ENCODE data around the gene ADGRL3. TPM values are rescaled to one million over a fixed set of nuclear protein-coding genes. Genes with fewer than 3 reads are reported as not detected.

Gene ADGRL3
- total and polyA plus RNA-seq, 3 donors from 2014 or later: 11.6 to 21.6 (median 12.8) TPM

DNA sequence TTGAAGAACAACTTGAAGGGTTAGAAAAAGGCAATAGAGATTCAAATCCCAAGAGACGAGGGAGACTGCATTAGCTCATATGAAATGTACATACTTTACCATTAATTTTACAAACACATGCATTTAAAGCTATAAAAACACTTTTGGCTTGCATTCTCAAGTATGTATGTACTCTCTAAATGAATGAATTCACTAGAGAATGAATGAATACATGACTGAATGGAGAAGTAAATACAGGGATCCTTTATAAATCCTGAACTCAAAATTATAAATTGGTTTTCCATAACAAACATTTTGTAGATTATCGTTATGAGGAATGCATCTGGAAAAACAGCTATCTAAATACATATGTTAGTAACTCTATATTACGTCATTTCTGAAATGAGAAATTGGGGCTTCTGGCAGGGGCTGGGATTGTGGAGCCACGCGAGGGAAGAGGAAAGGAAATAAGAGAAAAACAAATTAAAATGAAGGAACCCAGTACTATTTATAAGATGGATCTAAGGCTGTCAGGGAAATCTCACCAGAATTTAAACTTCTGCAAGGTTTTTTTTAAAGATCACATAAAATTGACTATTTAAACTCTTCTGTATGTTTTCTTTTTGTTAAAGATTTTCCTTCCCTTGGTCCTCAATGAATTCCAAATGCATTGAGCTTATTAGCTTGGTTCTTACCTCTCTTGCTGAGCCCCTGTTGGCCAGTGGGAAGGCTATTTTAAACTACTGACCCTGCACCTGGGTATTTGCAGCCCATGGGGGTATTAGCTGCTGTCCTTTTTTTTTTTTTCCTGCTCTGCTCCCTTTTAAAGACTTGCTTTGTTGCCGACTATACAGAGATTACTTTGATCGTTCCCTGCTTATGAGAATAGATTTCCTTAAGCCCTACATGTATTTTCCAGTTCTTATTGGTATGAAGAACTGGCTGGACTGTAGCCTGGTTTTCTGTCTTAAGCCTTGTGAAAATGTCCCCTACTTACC, 207.8 kb downstream of the ADGRL3 start:
- no peak for TF ChIP-seq POLR2A (IDR thresholded peaks at IDR 0.05)
- TF ChIP-seq, protein P1, sequence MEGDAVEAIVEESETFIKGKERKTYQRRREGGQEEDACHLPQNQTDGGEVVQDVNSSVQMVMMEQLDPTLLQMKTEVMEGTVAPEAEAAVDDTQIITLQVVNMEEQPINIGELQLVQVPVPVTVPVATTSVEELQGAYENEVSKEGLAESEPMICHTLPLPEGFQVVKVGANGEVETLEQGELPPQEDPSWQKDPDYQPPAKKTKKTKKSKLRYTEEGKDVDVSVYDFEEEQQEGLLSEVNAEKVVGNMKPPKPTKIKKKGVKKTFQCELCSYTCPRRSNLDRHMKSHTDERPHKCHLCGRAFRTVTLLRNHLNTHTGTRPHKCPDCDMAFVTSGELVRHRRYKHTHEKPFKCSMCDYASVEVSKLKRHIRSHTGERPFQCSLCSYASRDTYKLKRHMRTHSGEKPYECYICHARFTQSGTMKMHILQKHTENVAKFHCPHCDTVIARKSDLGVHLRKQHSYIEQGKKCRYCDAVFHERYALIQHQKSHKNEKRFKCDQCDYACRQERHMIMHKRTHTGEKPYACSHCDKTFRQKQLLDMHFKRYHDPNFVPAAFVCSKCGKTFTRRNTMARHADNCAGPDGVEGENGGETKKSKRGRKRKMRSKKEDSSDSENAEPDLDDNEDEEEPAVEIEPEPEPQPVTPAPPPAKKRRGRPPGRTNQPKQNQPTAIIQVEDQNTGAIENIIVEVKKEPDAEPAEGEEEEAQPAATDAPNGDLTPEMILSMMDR (IDR thresholded peaks at IDR 0.05): no peak
- no peaks in the 10 kb centered on the region for H3K4me1 ChIP-seq
- intact Hi-C loops (cut with DNase I; ENCODE audit: low total_unique reads): no loop called here
- H3K27ac ChIP-seq: no peak overlapping the region
- no peak for DNase-seq
- H3K4me3 ChIP-seq: no peak overlapping the region
- H3K9me3 ChIP-seq: no peaks in the 10 kb centered on the region
- H3K27me3 ChIP-seq: no peaks in the 10 kb centered on the region
- no peaks in the 10 kb centered on the region for H3K36me3 ChIP-seq (ENCODE audit: low read depth, missing control alignments)
- 65 to 67% methylated on average over 7 of the region's 7 CpGs for WGBS, 2 donors

DNA sequence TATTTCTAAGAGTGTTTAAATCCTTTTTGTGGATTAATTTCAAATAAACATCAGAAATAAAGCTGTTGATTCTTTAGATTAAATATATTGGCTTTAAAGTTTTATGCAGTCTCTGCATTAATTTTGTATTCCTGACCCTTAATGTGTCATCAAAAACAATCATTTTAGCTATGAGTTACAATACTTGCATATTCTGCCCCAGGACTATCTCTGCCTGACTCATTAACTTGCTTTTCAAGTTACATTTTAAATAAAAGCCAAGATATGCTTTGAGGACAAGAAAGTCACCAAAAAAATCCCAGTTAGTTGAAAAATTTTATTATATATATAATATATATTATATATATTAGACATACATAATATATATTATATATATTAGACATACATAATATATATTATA, 208.7 kb downstream of the ADGRL3 start:
- Histone ChIP-seq H3K9me3 (no peaks in the 10 kb centered on the region), H3K4me1 (no peaks in the 10 kb centered on the region), H3K27me3 (no peaks in the 10 kb centered on the region), H3K36me3 (ENCODE audit: low read depth, missing control alignments) (no peaks in the 10 kb centered on the region), H3K27ac (no peak overlapping the region), H3K4me3 (no peak overlapping the region)
- TF ChIP-seq, protein P1 (IDR thresholded peaks at IDR 0.05): no peak
- no peak for TF ChIP-seq POLR2A (IDR thresholded peaks at IDR 0.05)
- no peak for DNase-seq
- intact Hi-C loops (cut with DNase I; ENCODE audit: low total_unique reads): no loop called here

DNA sequence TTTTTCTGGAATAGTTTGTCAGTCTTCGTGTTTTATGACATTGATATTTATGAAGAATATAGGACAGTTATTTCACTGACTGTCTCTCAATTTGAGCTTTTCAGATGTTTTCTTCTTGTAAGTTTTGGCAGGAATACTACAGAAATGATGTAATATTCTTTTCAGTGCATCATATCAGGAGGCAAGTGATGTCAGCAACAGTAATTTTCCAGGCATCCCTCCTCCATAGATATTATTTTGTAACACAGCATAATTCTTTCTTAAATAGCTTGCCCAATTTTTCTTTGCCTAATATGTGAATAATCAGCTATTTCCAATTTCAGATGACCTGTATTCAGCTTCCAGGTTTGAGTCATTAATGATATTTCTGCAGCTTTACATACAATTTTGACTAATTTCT, 211.1 kb downstream of the ADGRL3 start:
- 92 to 98% methylated on average over 1 of the region's 1 CpG for WGBS, 2 donors
- Histone ChIP-seq H3K4me3 (no peak overlapping the region), H3K27ac (no peak overlapping the region), H3K36me3 (ENCODE audit: low read depth, missing control alignments) (no peaks in the 10 kb centered on the region), H3K4me1 (no peaks in the 10 kb centered on the region), H3K9me3 (no peaks in the 10 kb centered on the region), H3K27me3 (no peaks in the 10 kb centered on the region)
- intact Hi-C loops (cut with DNase I; ENCODE audit: low total_unique reads): no loop called here
- TF ChIP-seq, protein P1 (IDR thresholded peaks at IDR 0.05): no peak
- TF ChIP-seq POLR2A (IDR thresholded peaks at IDR 0.05): no peak
- DNase-seq: no peak

DNA sequence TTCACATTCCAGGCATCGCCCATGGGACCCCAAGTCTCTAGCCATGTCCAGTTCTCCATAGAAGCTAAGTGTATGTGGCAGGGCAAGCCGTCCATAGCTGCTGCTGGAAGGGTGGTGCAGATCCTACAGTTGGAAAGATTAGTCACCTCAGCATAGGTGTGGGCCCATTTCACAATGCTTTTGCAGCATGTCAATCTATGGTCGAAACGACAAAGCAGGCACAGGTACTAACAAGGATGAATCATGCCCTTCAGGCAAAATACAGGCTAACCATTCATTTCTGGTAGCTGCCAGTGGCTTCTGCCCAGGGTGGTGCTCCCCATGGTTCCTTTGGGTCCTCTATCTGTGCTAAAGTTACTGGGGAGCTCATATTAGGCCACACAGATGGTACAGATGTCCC, 225.2 kb downstream of the ADGRL3 start:
- Histone ChIP-seq H3K27ac (no peak overlapping the region), H3K27me3 (no peaks in the 10 kb centered on the region), H3K4me1 (no peaks in the 10 kb centered on the region), H3K36me3 (ENCODE audit: low read depth, missing control alignments) (no peaks in the 10 kb centered on the region), H3K4me3 (no peak overlapping the region), H3K9me3 (no peaks in the 10 kb centered on the region)
- WGBS, 2 donors: 78 to 98% methylated on average over 2 to 4 of the region's 4 CpGs
- no peak for DNase-seq
- intact Hi-C loops (cut with DNase I; ENCODE audit: low total_unique reads): no loop called here
- TF ChIP-seq POLR2A (IDR thresholded peaks at IDR 0.05): no peak
- TF ChIP-seq, protein P1 (IDR thresholded peaks at IDR 0.05): no peak
